Stimulated activated CD4-positive, alpha-beta T cell treated with anti-CD3 and anti-CD28 coated beads, Interleukin-1b, Interleukin-23, amount 100 ng/mL, for 24 hours (primary cell): ENCODE data around the gene LMTK3.

ENCODE experiments used
- DNase-seq, 4 experiments: peaks; one replicate each; pipeline ENCODE4 v3.0.0-alpha.2; 2020; ENCODE audit warnings: low read depth in 4 of 4, low spot score in 1 of 4

LMTK3 gene

DNA sequence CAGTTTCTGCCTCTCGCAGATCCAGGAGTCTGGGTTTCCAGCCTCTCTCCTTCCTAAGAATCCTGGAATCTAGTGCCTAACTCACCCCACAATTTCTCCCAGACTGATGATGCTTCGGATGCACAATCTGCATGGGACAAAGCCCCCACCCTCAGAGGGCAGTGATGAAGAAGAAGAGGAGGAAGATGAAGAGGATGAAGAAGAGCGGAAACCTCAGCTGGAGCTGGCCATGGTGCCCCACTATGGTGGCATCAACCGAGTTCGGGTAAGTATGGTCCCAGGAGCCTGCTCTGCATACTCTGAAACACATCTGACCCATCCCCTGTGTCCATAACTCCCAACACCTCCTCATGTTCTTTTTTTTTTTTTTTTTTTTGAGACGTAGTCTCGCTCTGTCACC is 65.1 kb downstream of the LMTK3 start:
- no peak for DNase-seq

GRCh38 chr19:48445606-48446481 is 65.8 kb downstream of the LMTK3 start, which contains the start of gene GRWD1:
Gene GRWD1, plus strand, starts transcription at chr19:48445983. Its CDS starts 23 bp downstream, at chr19:48446006.
- DNase-seq, result peak; percentile 75 to 90 (median 86)

DNA sequence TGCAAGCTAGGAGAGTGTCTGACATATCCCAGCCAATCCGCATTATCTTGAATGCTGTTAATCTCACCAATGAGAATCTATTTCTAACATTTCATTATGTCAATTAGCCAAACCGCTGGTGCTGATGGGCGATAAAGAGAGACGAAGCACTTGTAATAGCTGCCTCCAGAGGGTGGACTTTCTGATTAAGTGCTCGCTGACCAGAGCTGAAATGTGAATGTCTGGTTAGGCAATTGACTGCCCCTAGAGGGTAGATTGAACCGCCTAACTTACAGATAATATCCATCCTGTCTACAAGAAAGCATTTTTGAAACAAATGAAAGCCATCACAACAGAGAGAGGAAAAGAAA is 66.4 kb downstream of the LMTK3 start:
- DNase-seq, result no peak

GRCh38 chr19:48444936-48445200 is 66.8 kb downstream of the LMTK3 start:
- DNase-seq, result no peak

GRCh38 chr19:48444129-48444935 is 67.3 kb downstream of the LMTK3 start:
- DNase-seq, result no peak

GRCh38 chr19:48443731-48444128 is 67.9 kb downstream of the LMTK3 start:
- DNase-seq, result no peak

GRCh38 chr19:48443256-48443655 is 68.4 kb downstream of the LMTK3 start:
- no peak for DNase-seq

- DNase-seq, result no peak
These were observed 69.3 kb downstream of the LMTK3 start for GRCh38 chr19:48442116-48443035.

DNA sequence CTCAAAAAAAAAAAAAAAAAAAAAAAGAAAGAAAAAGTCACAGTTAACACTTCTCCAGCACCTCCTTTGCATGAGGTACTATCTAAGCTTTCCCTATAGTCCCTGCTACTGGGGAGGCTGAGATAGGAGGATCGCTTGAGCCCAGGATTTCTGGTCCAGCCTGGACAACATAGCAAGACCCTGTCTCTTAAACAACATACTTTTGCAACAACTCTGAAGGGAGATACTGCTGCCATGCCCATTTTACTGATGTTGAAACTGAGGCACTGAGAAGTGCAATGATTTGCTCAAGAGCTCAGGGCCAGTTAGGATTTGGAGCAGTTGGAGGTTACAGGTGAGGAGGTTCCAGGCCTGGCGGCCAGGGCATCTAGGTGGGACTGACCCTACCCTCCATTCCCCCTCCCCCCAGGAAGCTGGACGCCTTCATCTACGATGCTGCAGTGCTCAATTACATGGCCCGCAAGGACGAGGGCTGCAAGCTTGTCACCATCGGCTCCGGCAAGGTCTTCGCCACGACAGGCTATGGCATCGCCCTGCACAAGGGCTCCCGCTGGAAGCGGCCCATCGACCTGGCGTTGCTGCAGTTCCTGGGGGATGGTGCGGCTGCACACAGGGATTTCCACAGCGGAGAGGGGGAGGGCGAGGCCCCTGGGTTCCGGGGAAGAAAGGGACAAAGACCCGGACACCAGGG is 70.1 kb downstream of the LMTK3 start:
- DNase-seq, result no peak

DNA sequence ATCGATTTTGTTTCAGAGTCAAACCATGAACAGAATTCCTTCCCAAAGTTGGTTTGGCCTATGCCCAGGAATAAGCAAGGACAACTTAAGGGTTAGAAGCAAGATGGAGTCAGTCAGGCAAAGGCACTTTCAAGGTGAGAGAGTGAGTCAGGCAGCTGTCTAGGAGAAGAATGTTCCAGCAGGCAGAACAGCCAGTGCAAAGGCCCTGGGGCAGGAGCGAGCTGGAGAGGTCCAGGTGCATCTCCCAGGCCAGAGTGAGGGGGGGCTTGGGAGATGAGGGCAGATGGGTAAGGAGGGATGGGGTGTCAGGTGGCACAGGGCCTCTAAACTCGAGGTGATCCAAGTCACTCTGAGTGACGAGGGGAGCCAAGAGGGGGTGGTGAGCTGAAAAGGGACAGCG is 75.0 kb downstream of the LMTK3 start:
- no peak for DNase-seq
